WTC11 (cell line): ENCODE results near the gene PSMG4.

ENCODE experiments used
- CBFB ChIP-seq: sonication (generic); formaldehyde crosslinking; IDR thresholded peaks from 2 replicates; pipeline ENCODE4 v1.8.1; 2022; ENCODE audit warnings: mild to moderate bottlenecking, low read depth, missing genetic modification reagents
- CTCF ChIP-seq: fragments of 200-600 bp; IDR thresholded peaks from 2 replicates; pipeline ENCODE4 v1.8.0; 2022; ENCODE audit warnings: antibody characterized with exemption
- GABPB1 ChIP-seq: sonication (generic); formaldehyde crosslinking; IDR thresholded peaks from 2 replicates; pipeline ENCODE4 v1.8.1; 2023; ENCODE audit warnings: mild to moderate bottlenecking, missing genetic modification reagents
- MYBL2 ChIP-seq: sonication (generic); formaldehyde crosslinking; IDR thresholded peaks from 2 replicates; pipeline ENCODE4 v1.8.1; 2023; ENCODE audit warnings: mild to moderate bottlenecking, moderate library complexity, missing genetic modification reagents
- NR1H2 ChIP-seq: sonication (generic); formaldehyde crosslinking; IDR thresholded peaks from 2 replicates; pipeline ENCODE4 v1.9.0; 2021; ENCODE audit warnings: mild to moderate bottlenecking, moderate library complexity, missing genetic modification reagents
- NR2C2 ChIP-seq: sonication (generic); formaldehyde crosslinking; IDR thresholded peaks from 2 replicates; pipeline ENCODE4 v1.8.0; 2022; ENCODE audit warnings: mild to moderate bottlenecking, missing genetic modification reagents
- TEAD4 ChIP-seq: sonication (generic); formaldehyde crosslinking; IDR thresholded peaks from 2 replicates; pipeline ENCODE4 v1.8.0; 2022; ENCODE audit warnings: mild to moderate bottlenecking, missing genetic modification reagents
- ZNF281 ChIP-seq: sonication (generic); formaldehyde crosslinking; IDR thresholded peaks from 2 replicates; pipeline ENCODE4 v1.8.0; 2023; ENCODE audit warnings: mild to moderate bottlenecking, missing genetic modification reagents
- TF ChIP-seq, protein P1 (sequence below): sonication (generic); formaldehyde crosslinking; IDR thresholded peaks from 2 replicates; pipeline ENCODE4 v1.8.1; 2022; ENCODE audit warnings: low read depth, missing genetic modification reagents, borderline replicate concordance
- TF ChIP-seq, protein P2 (sequence below): sonication (generic); formaldehyde crosslinking; IDR thresholded peaks from 2 replicates; pipeline ENCODE4 v1.8.1; 2023; ENCODE audit warnings: mild to moderate bottlenecking, missing genetic modification reagents, moderate library complexity

DNA sequence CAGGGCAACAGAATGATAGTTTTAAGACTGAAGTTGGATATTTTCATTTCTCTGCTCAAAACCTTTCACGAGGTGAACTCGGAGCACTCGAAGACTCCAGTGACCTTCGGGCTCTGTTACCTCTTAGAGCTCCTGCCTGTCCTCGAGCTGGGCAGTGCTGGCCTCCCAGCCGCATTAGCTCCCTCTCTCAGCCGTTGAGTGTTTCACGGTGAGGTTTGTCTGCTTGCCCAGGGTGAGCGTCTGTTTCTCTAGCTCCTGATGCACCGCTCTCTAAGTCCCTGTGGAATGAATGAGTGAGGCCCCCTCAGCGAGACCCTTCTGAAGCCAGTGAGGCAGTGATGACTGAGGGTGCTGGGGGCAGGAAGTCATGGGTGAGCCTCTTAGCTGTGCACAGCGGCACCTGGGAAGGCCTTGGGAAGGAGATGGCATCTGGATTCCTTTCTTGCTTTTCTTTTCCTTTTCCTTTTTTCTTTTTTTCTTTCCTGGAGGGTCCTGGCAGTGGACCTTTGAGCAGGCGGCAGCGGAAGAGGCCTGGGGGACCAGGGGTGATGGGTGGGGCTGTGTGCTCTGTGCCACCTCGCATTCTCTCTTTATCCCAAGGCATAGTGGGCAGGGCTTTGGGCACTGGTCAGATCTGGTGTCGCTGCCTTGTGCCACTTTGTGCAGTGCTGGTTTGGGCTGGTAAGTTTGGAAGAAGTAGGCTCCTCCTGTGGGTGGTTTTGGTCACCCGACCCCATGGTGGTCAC, 2.2 kb downstream of the PSMG4 start:
- TF ChIP-seq CTCF: no peak
- no peak for TF ChIP-seq CBFB (CRISPR knock-in tag)
- no peak for TF ChIP-seq TEAD4 (CRISPR knock-in tag)
- TF ChIP-seq MYBL2 (CRISPR knock-in tag): no peak
- TF ChIP-seq ZNF281: no peak
- TF ChIP-seq NR2C2 (CRISPR knock-in tag): no peak
- TF ChIP-seq, protein P1, sequence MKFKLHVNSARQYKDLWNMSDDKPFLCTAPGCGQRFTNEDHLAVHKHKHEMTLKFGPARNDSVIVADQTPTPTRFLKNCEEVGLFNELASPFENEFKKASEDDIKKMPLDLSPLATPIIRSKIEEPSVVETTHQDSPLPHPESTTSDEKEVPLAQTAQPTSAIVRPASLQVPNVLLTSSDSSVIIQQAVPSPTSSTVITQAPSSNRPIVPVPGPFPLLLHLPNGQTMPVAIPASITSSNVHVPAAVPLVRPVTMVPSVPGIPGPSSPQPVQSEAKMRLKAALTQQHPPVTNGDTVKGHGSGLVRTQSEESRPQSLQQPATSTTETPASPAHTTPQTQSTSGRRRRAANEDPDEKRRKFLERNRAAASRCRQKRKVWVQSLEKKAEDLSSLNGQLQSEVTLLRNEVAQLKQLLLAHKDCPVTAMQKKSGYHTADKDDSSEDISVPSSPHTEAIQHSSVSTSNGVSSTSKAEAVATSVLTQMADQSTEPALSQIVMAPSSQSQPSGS (CRISPR knock-in tag): no peak
- TF ChIP-seq, protein P2, sequence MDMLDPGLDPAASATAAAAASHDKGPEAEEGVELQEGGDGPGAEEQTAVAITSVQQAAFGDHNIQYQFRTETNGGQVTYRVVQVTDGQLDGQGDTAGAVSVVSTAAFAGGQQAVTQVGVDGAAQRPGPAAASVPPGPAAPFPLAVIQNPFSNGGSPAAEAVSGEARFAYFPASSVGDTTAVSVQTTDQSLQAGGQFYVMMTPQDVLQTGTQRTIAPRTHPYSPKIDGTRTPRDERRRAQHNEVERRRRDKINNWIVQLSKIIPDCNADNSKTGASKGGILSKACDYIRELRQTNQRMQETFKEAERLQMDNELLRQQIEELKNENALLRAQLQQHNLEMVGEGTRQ (CRISPR knock-in tag): no peak
- TF ChIP-seq NR1H2: no peak
- TF ChIP-seq GABPB1 (CRISPR knock-in tag): no peak
